HepG2 (cell line): ENCODE data around the gene PGPEP1. TPM values are rescaled to one million over a fixed set of nuclear protein-coding genes. Genes with fewer than 3 reads are reported as not detected.

ENCODE experiments used
- ATAC-seq: fragments of 200-7000 bp; cut with Tn5 transposase; 3 replicates; pipeline ENCODE4 v1.9.1; 2020; ENCODE audit warnings: mild to moderate bottlenecking, moderate library complexity
- BruUV-seq: library from RNA; stranded (reverse); fragments of 400-500 nt; replicated peaks from 2 replicates; lab custom pipeline; 2021; lab: Mats Ljungman, UMichigan
- CTCF ChIA-PET: fragments of 300-600 bp; formaldehyde crosslinking; extraction: SDS; loops from one replicate; lab custom pipeline; 2021; ENCODE audit warnings: low total read pairs, inconsistent platforms, low intra/inter-chr PET ratio; lab: Yijun Ruan, JAX
- POLR2A ChIA-PET: fragments of 350-600 bp; sonication (Branson Sonifier 250); formaldehyde crosslinking; loops from one replicate; lab custom pipeline; 2020; ENCODE audit warnings: antibody characterized with exemption, inconsistent platforms; lab: Yijun Ruan, JAX
- DNase-seq: peaks from one replicate; pipeline ENCODE4 v3.0.0-alpha.2; 2015; ENCODE audit warnings: low spot score
- FAIRE-seq: peaks from 3 replicates; lab custom pipeline; 2011; peaks lifted over from hg19 to GRCh38; lab: Jason Lieb, UNC
- H2AFZ ChIP-seq: one replicate; pipeline ENCODE4 v1.6.1; 2011; ENCODE audit warnings: low read length, inconsistent platforms
- H3K27ac ChIP-seq: fragments of 300-600 bp; 3 replicates; pipeline ENCODE4 v1.8.0; 2011; ENCODE audit warnings: mixed run types, mild to moderate bottlenecking, mixed read lengths, low read length, inconsistent platforms; ENCODE audit not compliant: insufficient read depth; ENCODE audit errors: extremely low read length
- H3K27me3 ChIP-seq, 2 experiments: fragments of 200-600 bp in 1 of 2; 2 replicates in 1 of 2; 3 replicates in 1 of 2; pipeline versions ENCODE4 v1.6.0 to v1.8.0; 2011; ENCODE audit warnings: low read length in 2 of 2, mild to moderate bottlenecking in 2 of 2, moderate library complexity in 2 of 2, inconsistent platforms in 1 of 2; ENCODE audit not compliant: insufficient read depth in 2 of 2, control insufficient read depth in 1 of 2
- H3K36me3 ChIP-seq, 2 experiments: fragments of 200-600 bp in 1 of 2; replicated peaks in 1 of 2; 2 replicates in 1 of 2; 3 replicates in 1 of 2; pipeline versions ENCODE4 v1.5.1 to v1.8.0; 2011; ENCODE audit warnings: low read length in 2 of 2, inconsistent platforms in 1 of 2; ENCODE audit not compliant: insufficient read depth in 2 of 2, control insufficient read depth in 1 of 2
- H3K4me1 ChIP-seq: 2 replicates; pipeline ENCODE4 v1.5.1; 2012; ENCODE audit warnings: low read length, inconsistent platforms; ENCODE audit not compliant: insufficient read depth
- H3K4me2 ChIP-seq: 2 replicates; pipeline ENCODE4 v1.6.0; 2011; ENCODE audit warnings: low read depth, low read length, inconsistent platforms
- H3K4me3 ChIP-seq, 3 experiments: fragments of 200-600 bp in 1 of 3; sonication (generic), shearing (Covaris generic) in 1 of 3; replicated peaks in 1 of 3; 2 replicates each; pipeline ENCODE4 v1.5.1; 2011 to 2016; ENCODE audit warnings: low read length in 3 of 3, inconsistent platforms in 2 of 3, low read depth in 2 of 3, mild to moderate bottlenecking in 2 of 3, control low read depth in 1 of 3, mixed read lengths in 1 of 3; ENCODE audit not compliant: insufficient read depth in 1 of 3
- H3K79me2 ChIP-seq: one replicate; pipeline ENCODE4 v1.6.1; 2011; ENCODE audit warnings: low read length, inconsistent platforms; ENCODE audit not compliant: insufficient read depth
- H3K9ac ChIP-seq: 2 replicates; pipeline ENCODE4 v1.6.0; 2011; ENCODE audit warnings: mild to moderate bottlenecking, low read depth, low read length, inconsistent platforms; ENCODE audit not compliant: insufficient read depth
- H3K9me3 ChIP-seq: 2 replicates; pipeline ENCODE4 v1.5.1; 2012; ENCODE audit warnings: mild to moderate bottlenecking, low read length
- H4K20me1 ChIP-seq: 2 replicates; pipeline ENCODE4 v1.6.0; 2011; ENCODE audit warnings: inconsistent platforms, mild to moderate bottlenecking, low read length, moderate library complexity; ENCODE audit not compliant: insufficient read depth
- AGO2 ChIP-seq: fragments of 200-400 bp; formaldehyde crosslinking; optimal IDR thresholded peaks from 2 replicates; pipeline ENCODE3; 2017; ENCODE audit warnings: mild to moderate bottlenecking, low read depth, low read length, moderate library complexity
- HNF4A ChIP-seq: sonication (generic); formaldehyde crosslinking; IDR thresholded peaks from 2 replicates; pipeline ENCODE4 v1.4.0; 2020; ENCODE audit warnings: missing genetic modification reagents
- POLR2G ChIP-seq: fragments of 200-400 bp; formaldehyde crosslinking; IDR thresholded peaks from 2 replicates; pipeline ENCODE4 v1.6.1; 2018; ENCODE audit warnings: mild to moderate bottlenecking, low read depth, low read length, moderate library complexity
- WGBS: methylation state at CpG from one replicate; pipeline ENCODE4 v1.1.6; 2017; ENCODE audit warnings: low lambda C conversion rate; 5-methylcytosine and 5-hydroxymethylcytosine counted together
- in situ Hi-C: cut with HindIII; loops from 2 replicates; pipeline ENCODE4 v1.10.0; 2017; ENCODE audit warnings: low pct_unique_long_range_greater_than_20kb; ENCODE audit not compliant: extremely low pct_ligation_motif_present
- intact Hi-C: fragments of 100-400 bp; cut with micrococcal nuclease; formaldehyde crosslinking; loops from one replicate; pipeline ENCODE4 v1.10.0; 2022; ENCODE audit not compliant: unreplicated experiment
- polyA plus RNA-seq, 8 experiments: library from polyadenylated mRNA; depleted of rRNA in 3 of 8; stranded (reverse) in 7 of 8; unstranded in 1 of 8; fragments of >200 nt; fragmentation: Illumina TruSeq in 4 of 8; extraction: Trizol in 4 of 8; gene quantifications; 2 replicates each; pipeline versions ENCODE4 v1.2.1 to v1.2.3, GENCODE V29; 2011 to 2016; ENCODE audit warnings: low read depth in 4 of 8, missing spikeins in 1 of 8, mixed read lengths in 1 of 8; ENCODE audit not compliant: insufficient read depth in 1 of 8
- total RNA-seq, 5 experiments: library from RNA; depleted of rRNA; stranded (reverse); fragments of >200 nt; fragmentation: Illumina TruSeq; extraction: Trizol; gene quantifications; 2 replicates each; pipeline ENCODE4 v1.2.3, GENCODE V29; 2016; ENCODE audit warnings: low read depth in 1 of 5
- TF ChIP-seq, protein P1 (sequence below): sonication (generic); formaldehyde crosslinking; IDR thresholded peaks from 2 replicates; pipeline ENCODE4 v1.4.0; 2020; ENCODE audit warnings: missing genetic modification reagents, borderline replicate concordance
- TF ChIP-seq, protein P2 (sequence below): sonication (generic); formaldehyde crosslinking; IDR thresholded peaks from 2 replicates; pipeline ENCODE4 v1.4.0; 2020; ENCODE audit warnings: missing genetic modification reagents

PGPEP1 gene
- total and polyA plus RNA-seq, 2 of the 13 experiments (the other 11 are each of a cell fraction or from before 2014, with no cell fraction given) = 53.1 to 56.6 TPM

DNA sequence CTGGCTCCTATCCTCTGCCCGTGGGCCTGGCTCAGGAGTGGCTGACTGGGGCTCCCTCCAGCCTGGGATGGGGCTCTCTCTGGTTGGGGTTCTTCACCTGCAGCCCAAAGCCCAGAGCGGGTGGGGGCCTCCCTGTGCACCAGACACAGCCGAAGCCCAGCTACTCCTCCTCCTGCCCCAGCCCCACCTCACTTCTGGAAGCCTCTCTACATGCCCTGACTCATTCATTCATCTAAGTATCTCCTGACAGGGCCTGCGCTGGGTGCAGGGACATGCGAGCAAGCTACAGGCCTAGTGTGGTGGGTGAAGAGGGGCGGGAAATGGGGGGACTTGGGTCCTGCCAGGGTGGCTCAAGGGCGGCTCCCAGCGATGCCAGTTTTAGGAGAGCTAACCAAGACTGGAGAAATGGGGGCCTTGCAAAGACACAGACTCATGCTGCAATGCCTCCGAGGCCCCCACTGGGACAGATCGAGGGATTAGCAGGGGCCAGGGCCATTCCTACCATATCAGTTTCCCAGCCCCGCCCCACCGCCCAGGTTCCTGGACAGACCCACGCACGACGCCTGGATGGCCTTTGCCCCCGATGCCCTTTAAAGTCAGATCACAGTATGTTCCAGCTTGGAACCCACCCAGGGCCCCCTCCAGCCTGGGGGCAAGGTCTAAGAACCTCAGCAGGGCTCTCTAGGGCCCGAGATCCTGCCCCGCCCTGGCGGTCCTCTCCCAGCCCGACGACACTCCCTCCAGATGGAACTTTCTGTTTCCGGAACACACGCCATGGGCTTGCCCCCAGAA is 30.1 kb upstream of the PGPEP1 start:
- Histone ChIP-seq H2AFZ (no peak overlapping the region), H3K4me1 (peaks cover 76% of the 10 kb centered on the region), H3K4me3 (no peak overlapping the region), H3K4me2 (no peak overlapping the region), H3K27ac (peak overlapping the region; percentile 30), H3K27me3 (no peaks in the 10 kb centered on the region), H3K79me2 (no peaks in the 10 kb centered on the region), H3K9me3 (no peaks in the 10 kb centered on the region), H4K20me1 (no peaks in the 10 kb centered on the region), H3K9ac (no peak overlapping the region), H3K36me3 (peaks cover 6 to 29% of the 10 kb centered on the region in 2 experiments; a peak in 4 of 5 replicates)
- ChIA-PET POLR2A (no interaction called here), CTCF (no interaction called here)
- ATAC-seq (no peak), FAIRE-seq (no peak), DNase-seq (no peak)
- TF ChIP-seq AGO2 (peak; percentile 36), HNF4A (CRISPR knock-in tag) (0 out of 2 replicates have a peak, but pooled peaks have one; percentile 13), POLR2G (peak; percentile 6; the same call in 1 of the 2 replicates)
- TF ChIP-seq, protein P1, sequence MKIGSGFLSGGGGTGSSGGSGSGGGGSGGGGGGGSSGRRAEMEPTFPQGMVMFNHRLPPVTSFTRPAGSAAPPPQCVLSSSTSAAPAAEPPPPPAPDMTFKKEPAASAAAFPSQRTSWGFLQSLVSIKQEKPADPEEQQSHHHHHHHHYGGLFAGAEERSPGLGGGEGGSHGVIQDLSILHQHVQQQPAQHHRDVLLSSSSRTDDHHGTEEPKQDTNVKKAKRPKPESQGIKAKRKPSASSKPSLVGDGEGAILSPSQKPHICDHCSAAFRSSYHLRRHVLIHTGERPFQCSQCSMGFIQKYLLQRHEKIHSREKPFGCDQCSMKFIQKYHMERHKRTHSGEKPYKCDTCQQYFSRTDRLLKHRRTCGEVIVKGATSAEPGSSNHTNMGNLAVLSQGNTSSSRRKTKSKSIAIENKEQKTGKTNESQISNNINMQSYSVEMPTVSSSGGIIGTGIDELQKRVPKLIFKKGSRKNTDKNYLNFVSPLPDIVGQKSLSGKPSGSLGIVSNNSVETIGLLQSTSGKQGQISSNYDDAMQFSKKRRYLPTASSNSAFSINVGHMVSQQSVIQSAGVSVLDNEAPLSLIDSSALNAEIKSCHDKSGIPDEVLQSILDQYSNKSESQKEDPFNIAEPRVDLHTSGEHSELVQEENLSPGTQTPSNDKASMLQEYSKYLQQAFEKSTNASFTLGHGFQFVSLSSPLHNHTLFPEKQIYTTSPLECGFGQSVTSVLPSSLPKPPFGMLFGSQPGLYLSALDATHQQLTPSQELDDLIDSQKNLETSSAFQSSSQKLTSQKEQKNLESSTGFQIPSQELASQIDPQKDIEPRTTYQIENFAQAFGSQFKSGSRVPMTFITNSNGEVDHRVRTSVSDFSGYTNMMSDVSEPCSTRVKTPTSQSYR = no peak
- TF ChIP-seq, protein P2, sequence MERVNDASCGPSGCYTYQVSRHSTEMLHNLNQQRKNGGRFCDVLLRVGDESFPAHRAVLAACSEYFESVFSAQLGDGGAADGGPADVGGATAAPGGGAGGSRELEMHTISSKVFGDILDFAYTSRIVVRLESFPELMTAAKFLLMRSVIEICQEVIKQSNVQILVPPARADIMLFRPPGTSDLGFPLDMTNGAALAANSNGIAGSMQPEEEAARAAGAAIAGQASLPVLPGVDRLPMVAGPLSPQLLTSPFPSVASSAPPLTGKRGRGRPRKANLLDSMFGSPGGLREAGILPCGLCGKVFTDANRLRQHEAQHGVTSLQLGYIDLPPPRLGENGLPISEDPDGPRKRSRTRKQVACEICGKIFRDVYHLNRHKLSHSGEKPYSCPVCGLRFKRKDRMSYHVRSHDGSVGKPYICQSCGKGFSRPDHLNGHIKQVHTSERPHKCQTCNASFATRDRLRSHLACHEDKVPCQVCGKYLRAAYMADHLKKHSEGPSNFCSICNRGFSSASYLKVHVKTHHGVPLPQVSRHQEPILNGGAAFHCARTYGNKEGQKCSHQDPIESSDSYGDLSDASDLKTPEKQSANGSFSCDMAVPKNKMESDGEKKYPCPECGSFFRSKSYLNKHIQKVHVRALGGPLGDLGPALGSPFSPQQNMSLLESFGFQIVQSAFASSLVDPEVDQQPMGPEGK (CRISPR knock-in tag) = peak; percentile 24; the same call in 1 of the 2 replicates
- in situ Hi-C loops = no loop called here
- BruUV-seq = no TSS peak
- 92% methylated on average over 21 of the region's 23 CpGs for WGBS
- intact Hi-C loops = no loop called here
